Stomach (tissue), 19 donors: ENCODE measurements around the gene RHAG. TPM values are rescaled to one million over a fixed set of nuclear protein-coding genes. Genes with fewer than 3 reads are reported as not detected.
A peak's percentile ranks its signal among the peaks of the same experiment; 100 is the strongest.

ENCODE experiments used
- DNase-seq, 2 donors: peaks; one replicate each; pipeline versions ENCODE4 v3.0.0 to v3.0.0-alpha.2; 2013 to 2019
- H3K27ac ChIP-seq, 5 donors: fragments of 200-600 bp in 4 of 5; sonication (generic) in 4 of 5; one replicate each; pipeline ENCODE4 v1.5.1; 2013 to 2019; ENCODE audit warnings: mild to moderate bottlenecking in 1 of 5, moderate library complexity in 1 of 5
- H3K27me3 ChIP-seq, 3 donors: fragments of 200-600 bp; sonication (generic); one replicate each; pipeline ENCODE4 v1.5.1; 2017 to 2019; ENCODE audit warnings: mixed run types in 1 of 3
- H3K36me3 ChIP-seq, 4 donors: fragments of 200-600 bp; sonication (generic); 1 replicate in 3 of 4; 2 replicates in 1 of 4; pipeline ENCODE4 v1.5.1; 2016 to 2019
- H3K4me1 ChIP-seq, 4 donors: fragments of 200-600 bp; sonication (generic); one replicate each; pipeline ENCODE4 v1.5.1; 2016 to 2019
- H3K4me3 ChIP-seq, 4 donors: fragments of 200-600 bp; sonication (generic) in 3 of 4; one replicate each; pipeline ENCODE4 v1.5.1; 2016 to 2019; ENCODE audit warnings: mild to moderate bottlenecking in 1 of 4
- H3K9me3 ChIP-seq, 4 donors: fragments of 200-600 bp; sonication (generic); one replicate each; pipeline ENCODE4 v1.5.1; 2016 to 2019
- EP300 ChIP-seq: sonication (generic); formaldehyde crosslinking; IDR thresholded peaks from one replicate; pipeline ENCODE4 v1.6.1; 2017; ENCODE audit warnings: antibody characterized with exemption
- POLR2A ChIP-seq, 4 donors: fragments of 450-650 bp; IDR thresholded peaks; one replicate each; pipeline ENCODE4 v1.6.1; 2016; ENCODE audit warnings: antibody characterized with exemption in 4 of 4, control low read depth in 2 of 4, mild to moderate bottlenecking in 1 of 4, moderate library complexity in 1 of 4
- POLR2AphosphoS5 ChIP-seq, 3 donors: sonication (generic); formaldehyde crosslinking; IDR thresholded peaks; one replicate each; pipeline ENCODE4 v1.6.1; 2016; ENCODE audit warnings: antibody characterized with exemption in 3 of 3
- WGBS, 5 donors: extraction: QIAGEN DNeasy Blood & Tissue Kit in 3 of 5; methylation state at CpG; one replicate each; pipeline versions ENCODE4 v1.1.5 to v1.1.7; 2013 to 2018; 5-methylcytosine and 5-hydroxymethylcytosine counted together
- intact Hi-C: fragments of 100-400 bp; cut with DNase I; formaldehyde crosslinking; loops from one replicate; pipeline ENCODE4 v1.15.1; 2023; ENCODE audit warnings: low total_unique reads
- long read RNA-seq, 10 donors: transcript quantifications; one replicate each; lab custom pipeline, GENCODE V29; 2026
- polyA plus RNA-seq, 3 donors: library from polyadenylated mRNA; stranded (reverse); fragments of 200-250 nt; gene quantifications; one replicate each; pipeline ENCODE4 v1.2.3, GENCODE V29; 2013
- total RNA-seq, 5 donors: library from RNA; depleted of rRNA; stranded (reverse); fragments of >200 nt; gene quantifications; one replicate each; pipeline versions ENCODE4 v1.1.0 to v1.2.3, GENCODE V29; 2014 to 2016
- TF ChIP-seq, protein P1 (sequence below), 7 experiments: fragments of 450-650 bp in 4 of 7; fragments of 200-600 bp in 3 of 7; sonication (generic) in 3 of 7; IDR thresholded peaks; one replicate each; pipeline ENCODE4 v1.5.1; 2016 to 2019; ENCODE audit warnings: antibody characterized with exemption in 7 of 7, control low read depth in 2 of 7, mild to moderate bottlenecking in 1 of 7
- donor health status: healthy with polysubstance abuse.
- donor health status: Bipolar disorder and iron deficiency.
- donor health status: healthy.

RHAG gene
- total RNA-seq (under 1 TPM in 2 of 5 donors, not detected in 3; 0.43 to 0.92 TPM), polyA plus RNA-seq (under 1 TPM in 2 of 3 donors, not detected in 1; 0.08 to 0.19 TPM)
- long read RNA-seq, donor 1: 0 reads
- long read RNA-seq, donor 2: 0 reads
- long read RNA-seq, donor 3: 0 reads
- long read RNA-seq, donor 4: 0 reads
- long read RNA-seq, donor 5, partial matches to known transcripts: 0 of 1 reads
- long read RNA-seq, donor 5, other reads (novel, unspliced or antisense): 0 of 1 reads
- long read RNA-seq, donor 6: 0 reads
- long read RNA-seq, donor 7: 0 reads
- long read RNA-seq, donor 8: 0 reads
- long read RNA-seq, donor 9: 0 reads
- long read RNA-seq, donor 10, partial matches to known transcripts: 0 of 1 reads
- long read RNA-seq, donor 10, other reads (novel, unspliced or antisense): 0 of 1 reads

DNA sequence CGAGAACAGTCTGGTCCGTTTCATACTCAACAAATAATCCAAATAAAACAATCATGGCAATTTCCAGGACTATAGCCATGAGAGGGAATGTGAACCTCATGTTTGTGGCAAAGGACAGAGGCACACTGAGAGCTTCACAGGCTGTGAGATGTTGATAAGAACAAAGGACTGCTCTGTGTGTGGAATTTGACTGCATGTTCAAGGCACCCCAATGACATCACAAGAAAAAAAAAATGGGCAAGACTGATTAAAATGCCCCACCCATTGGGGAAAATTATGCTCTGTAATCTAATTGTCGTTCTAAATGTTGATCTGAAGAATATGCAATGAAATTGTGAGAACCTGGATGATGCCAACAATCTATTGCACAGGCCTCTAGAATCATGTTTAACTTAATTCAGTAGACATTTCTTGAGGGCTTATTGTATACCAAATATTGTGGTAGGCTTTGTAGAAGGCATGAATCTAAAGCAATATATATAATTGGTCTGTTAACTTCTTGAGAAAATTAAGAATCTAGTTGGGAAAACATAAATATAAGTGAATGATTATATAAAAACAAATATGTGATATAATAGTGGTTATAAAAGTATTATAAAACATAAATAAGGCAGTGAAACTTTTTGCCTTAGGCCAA is at the start of gene RHAG:
Gene RHAG (minus strand): TSS at position 127 of the 637 bp plus-strand sequence. CDS start 27 bp downstream, at position 100.
- Histone ChIP-seq H3K36me3 (no peaks in the 10 kb centered on the region), H3K27ac (no peak within 1 kb of the TSS), H3K4me3 (no peak within 1 kb of the TSS), H3K9me3 (no peaks in the 10 kb centered on the region), H3K27me3 (no peaks in the 10 kb centered on the region), H3K4me1 (no peaks in the 10 kb centered on the region)
- intact Hi-C loops: no loop called here
- 57 to 73% (median 67%) methylated on average over 3 of the region's 3 CpGs for WGBS, 5 donors
- TF ChIP-seq, protein P1, sequence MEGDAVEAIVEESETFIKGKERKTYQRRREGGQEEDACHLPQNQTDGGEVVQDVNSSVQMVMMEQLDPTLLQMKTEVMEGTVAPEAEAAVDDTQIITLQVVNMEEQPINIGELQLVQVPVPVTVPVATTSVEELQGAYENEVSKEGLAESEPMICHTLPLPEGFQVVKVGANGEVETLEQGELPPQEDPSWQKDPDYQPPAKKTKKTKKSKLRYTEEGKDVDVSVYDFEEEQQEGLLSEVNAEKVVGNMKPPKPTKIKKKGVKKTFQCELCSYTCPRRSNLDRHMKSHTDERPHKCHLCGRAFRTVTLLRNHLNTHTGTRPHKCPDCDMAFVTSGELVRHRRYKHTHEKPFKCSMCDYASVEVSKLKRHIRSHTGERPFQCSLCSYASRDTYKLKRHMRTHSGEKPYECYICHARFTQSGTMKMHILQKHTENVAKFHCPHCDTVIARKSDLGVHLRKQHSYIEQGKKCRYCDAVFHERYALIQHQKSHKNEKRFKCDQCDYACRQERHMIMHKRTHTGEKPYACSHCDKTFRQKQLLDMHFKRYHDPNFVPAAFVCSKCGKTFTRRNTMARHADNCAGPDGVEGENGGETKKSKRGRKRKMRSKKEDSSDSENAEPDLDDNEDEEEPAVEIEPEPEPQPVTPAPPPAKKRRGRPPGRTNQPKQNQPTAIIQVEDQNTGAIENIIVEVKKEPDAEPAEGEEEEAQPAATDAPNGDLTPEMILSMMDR (IDR thresholded peaks at IDR 0.05): no peak
- TF ChIP-seq EP300 (no peak), POLR2AphosphoS5 (IDR thresholded peaks at IDR 0.05) (no peak), POLR2A (IDR thresholded peaks at IDR 0.05) (no peak)
- DNase-seq: peak in 1 of 2 donors; percentile 8

DNA sequence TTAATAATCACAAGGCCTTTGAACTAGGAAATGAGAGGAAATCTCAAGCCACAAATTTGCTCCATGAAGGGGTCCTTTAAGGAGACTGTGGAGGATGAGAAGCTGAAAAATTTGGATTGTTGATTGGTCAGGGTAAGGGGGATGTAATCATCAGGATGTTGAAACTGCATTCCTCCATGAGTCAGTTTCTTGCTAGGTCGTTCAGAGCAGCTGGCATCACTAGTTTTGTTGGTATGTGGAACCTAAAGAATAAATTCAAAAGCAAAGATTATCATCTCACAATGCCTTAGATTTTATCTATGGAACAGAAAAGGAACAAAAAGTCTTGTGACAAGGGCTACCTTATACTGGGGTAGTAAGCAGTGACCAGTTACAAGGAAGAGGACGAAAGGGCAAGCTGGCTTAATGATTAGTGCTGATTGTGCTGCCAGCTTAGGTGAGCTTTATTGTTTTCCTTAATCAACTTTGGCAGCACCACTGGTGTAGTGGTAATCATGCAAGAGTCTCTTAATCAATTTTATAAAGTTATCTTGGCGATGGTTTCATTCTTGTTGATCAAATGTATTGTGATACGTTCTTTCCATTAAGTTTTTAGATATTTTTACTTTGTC is 40.1 kb upstream of the RHAG start:
- 20 to 50% (median 40%) methylated on average over 4 of the region's 4 CpGs for WGBS, 5 donors
- TF ChIP-seq POLR2A (IDR thresholded peaks at IDR 0.05) (no peak), POLR2AphosphoS5 (IDR thresholded peaks at IDR 0.05) (peak in 1 of 3 donors; percentile 50)
- no peak for DNase-seq
- H3K4me3 ChIP-seq: no peak overlapping the region
- intact Hi-C loops: no loop called here
- H3K36me3 ChIP-seq: no peaks in the 10 kb centered on the region
- H3K9me3 ChIP-seq: peaks cover 0 to 5% (median 2%) of the 10 kb centered on the region in 4 donors
- H3K27ac ChIP-seq: peak overlapping the region in 1 of 5 donors; percentile 23
- no peaks in the 10 kb centered on the region for H3K27me3 ChIP-seq
- peaks cover 0 to 6% (median 3%) of the 10 kb centered on the region in 4 donors for H3K4me1 ChIP-seq

DNA sequence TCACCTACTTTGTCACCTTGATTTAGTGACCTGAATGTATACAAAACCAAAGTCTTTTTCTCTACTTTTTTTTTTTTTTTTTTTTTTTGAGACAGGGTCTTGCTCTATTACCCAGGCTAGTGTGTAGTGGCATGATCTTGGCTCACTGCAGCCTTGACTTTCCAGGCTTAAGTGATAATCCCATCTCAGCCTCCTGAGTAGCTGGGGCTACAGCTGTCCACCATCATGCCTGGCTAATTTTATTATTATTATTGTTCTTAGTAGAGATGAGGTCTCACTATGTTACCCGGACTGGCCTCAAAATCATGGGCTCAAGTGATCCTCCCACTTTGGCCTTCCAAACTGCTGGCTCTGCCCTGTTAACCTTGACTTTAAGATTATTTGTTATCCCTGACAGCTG is 39.2 kb upstream of the RHAG start:
- peaks cover 0 to 6% (median 3%) of the 10 kb centered on the region in 4 donors for H3K4me1 ChIP-seq
- H3K9me3 ChIP-seq: peaks cover 0 to 9% (median 2%) of the 10 kb centered on the region in 4 donors
- no peak overlapping the region for H3K27ac ChIP-seq
- H3K36me3 ChIP-seq: no peaks in the 10 kb centered on the region
- no peaks in the 10 kb centered on the region for H3K27me3 ChIP-seq
- TF ChIP-seq POLR2AphosphoS5 (IDR thresholded peaks at IDR 0.05) (no peak), EP300 (no peak), POLR2A (IDR thresholded peaks at IDR 0.05) (no peak)
- TF ChIP-seq, protein P1 (IDR thresholded peaks at IDR 0.05): no peak
- DNase-seq: no peak
- H3K4me3 ChIP-seq: no peak overlapping the region
- intact Hi-C loops: no loop called here
- WGBS, 5 donors: 65 to 85% (median 73%) methylated on average over 1 of the region's 1 CpG

DNA sequence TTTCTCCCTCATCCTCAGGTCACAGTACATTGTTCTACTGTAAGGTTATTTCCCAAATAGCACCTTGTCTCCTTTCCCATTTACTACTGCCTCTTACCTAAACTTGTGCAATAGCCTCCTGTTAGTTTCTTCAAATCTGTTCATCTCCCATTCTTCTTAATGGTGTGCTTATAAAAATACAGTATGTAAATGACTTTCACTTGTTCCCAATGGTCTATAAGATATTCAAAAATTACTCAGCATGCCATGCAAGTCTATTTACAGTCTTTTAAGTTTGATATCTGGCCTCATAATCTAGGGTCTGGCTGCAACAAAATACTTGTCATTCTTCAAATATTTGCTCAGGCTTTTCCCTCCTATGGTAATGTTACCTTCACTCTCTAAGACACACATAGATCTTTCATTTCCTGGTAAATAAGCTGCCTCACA is 31.5 kb upstream of the RHAG start:
- TF ChIP-seq, protein P1 (IDR thresholded peaks at IDR 0.05): no peak
- peak in 2 of 3 donors; percentile 23 to 62 for TF ChIP-seq POLR2AphosphoS5 (IDR thresholded peaks at IDR 0.05)

More for the DNA sequence above, 31.5 kb upstream of the RHAG start:
- Histone ChIP-seq H3K9me3 (peaks cover 0 to 9% (median 2%) of the 10 kb centered on the region in 4 donors), H3K27me3 (no peaks in the 10 kb centered on the region), H3K36me3 (no peaks in the 10 kb centered on the region), H3K27ac (peak overlapping the region in 1 of 5 donors; percentile 29), H3K4me1 (peaks cover 0 to 10% (median 7%) of the 10 kb centered on the region in 4 donors), H3K4me3 (no peak overlapping the region)
- intact Hi-C loops: no loop called here
- peak in 1 of 2 donors; percentile 45 for DNase-seq
